Lower leg skin (tissue), 4 donors: ENCODE measurements around the gene AOPEP. TPM values are rescaled to one million over a fixed set of nuclear protein-coding genes. Genes with fewer than 3 reads are reported as not detected.

Experiments
- DNase-seq, 2 donors: peaks; one replicate each; pipeline ENCODE4 v3.0.0-alpha.2; 2019; ENCODE audit warnings: low spot score in 2 of 2
- H3K4me3 ChIP-seq: fragments of 200-600 bp; sonication (generic); 2 replicates; pipeline ENCODE4 v1.5.1; 2017; ENCODE audit warnings: mild to moderate bottlenecking, low read depth; ENCODE audit not compliant: poor library complexity, severe bottlenecking
- CTCF ChIP-seq, 3 donors: fragments of 450-650 bp; IDR thresholded peaks; one replicate each; pipeline ENCODE4 v1.5.1; 2016; ENCODE audit warnings: antibody characterized with exemption in 3 of 3, mild to moderate bottlenecking in 3 of 3, moderate library complexity in 2 of 3
- POLR2A ChIP-seq, 2 donors: fragments of 450-650 bp; IDR thresholded peaks; one replicate each; pipeline ENCODE4 v1.6.1; 2016 to 2017; ENCODE audit warnings: antibody characterized with exemption in 2 of 2, mild to moderate bottlenecking in 1 of 2, moderate library complexity in 1 of 2
- WGBS, 2 donors: methylation state at CpG; one replicate each; pipeline ENCODE4 v1.1.5; 2018; 5-methylcytosine and 5-hydroxymethylcytosine counted together
- intact Hi-C: fragments of 100-400 bp; cut with DNase I; formaldehyde crosslinking; loops from one replicate; pipeline ENCODE4 v1.15.0; 2023; ENCODE audit warnings: low total_unique reads
- total RNA-seq, 4 donors: library from RNA; depleted of rRNA; stranded (reverse); fragments of >200 nt; gene quantifications; one replicate each; pipeline ENCODE4 v1.1.0, GENCODE V29; 2016

Gene AOPEP
- total RNA-seq, 4 donors from 2014 or later, result 66.3 to 136 (median 118) TPM

- 95 to 97% methylated on average over 11 of the region's 11 CpGs for WGBS, 2 donors
- TF ChIP-seq POLR2A (IDR thresholded peaks at IDR 0.05) (no peak), CTCF (IDR thresholded peaks at IDR 0.05) (no peak)
- intact Hi-C loops, result no loop called here
- peak; percentile 8 to 56 for DNase-seq
- no peak overlapping the region for H3K4me3 ChIP-seq
These were observed 185.6 kb downstream of the AOPEP start for GRCh38 chr9:94911986-94912635.

- 75 to 78% methylated on average over 8 of the region's 8 CpGs for WGBS, 2 donors
- intact Hi-C loops, result no loop called here
- DNase-seq, result peak; percentile 14 to 60
- no peak for TF ChIP-seq CTCF (IDR thresholded peaks at IDR 0.05)
- TF ChIP-seq POLR2A (IDR thresholded peaks at IDR 0.05), result no peak
- no peak overlapping the region for H3K4me3 ChIP-seq
These were observed 186.3 kb downstream of the AOPEP start for GRCh38 chr9:94912700-94913249.

GRCh38 chr9:94913550-94913949 lies 187.1 kb downstream of the AOPEP start:
- intact Hi-C loops, result no loop called here
- WGBS, 2 donors, result 82 to 83% methylated on average over 4 of the region's 4 CpGs
- peak in 1 of 2 donors; percentile 6 for DNase-seq
- no peak for TF ChIP-seq POLR2A (IDR thresholded peaks at IDR 0.05)
- no peak for TF ChIP-seq CTCF (IDR thresholded peaks at IDR 0.05)
- no peak overlapping the region for H3K4me3 ChIP-seq

GRCh38 chr9:94915476-94916450 lies 189.3 kb downstream of the AOPEP start:
- no peak for TF ChIP-seq CTCF (IDR thresholded peaks at IDR 0.05)
- peak; percentile 13 to 84 for DNase-seq
- H3K4me3 ChIP-seq, result no peak overlapping the region
- intact Hi-C loops, result no loop called here
- WGBS, 2 donors, result 88 to 94% methylated on average over 17 of the region's 17 CpGs

- intact Hi-C loops, result no loop called here
- no peak overlapping the region for H3K4me3 ChIP-seq
- WGBS, 2 donors, result 60 to 78% methylated on average over 6 of the region's 6 CpGs
- no peak for TF ChIP-seq CTCF (IDR thresholded peaks at IDR 0.05)
- TF ChIP-seq POLR2A (IDR thresholded peaks at IDR 0.05), result no peak
- peak in 1 of 2 donors; percentile 87 for DNase-seq
These were observed 190.5 kb downstream of the AOPEP start for GRCh38 chr9:94916956-94917355.
